WTC11 (cell line): Measurements from ENCODE around the gene NAPB. TPM values are rescaled to one million over a fixed set of nuclear protein-coding genes. Genes with fewer than 3 reads are reported as not detected.
A peak's percentile ranks its signal among the peaks of the same experiment; 100 is the strongest.

Experiments
- ATAC-seq: fragments of 200-7000 bp; cut with Tn5 transposase; 2 replicates; pipeline ENCODE4 v1.10.0; 2021; ENCODE audit warnings: mild to moderate bottlenecking, moderate library complexity
- CTCF ChIA-PET: fragments of 300-600 bp; sonication (Branson Sonifier 250); formaldehyde crosslinking; loops from one replicate; lab custom pipeline; 2021; ENCODE audit warnings: antibody characterized with exemption; lab: Charles Lee
- POLR2A ChIA-PET: fragments of 350-600 bp; sonication (Branson Sonifier 250); formaldehyde crosslinking; loops from one replicate; lab custom pipeline; 2021; ENCODE audit warnings: antibody characterized with exemption; lab: Charles Lee
- DNase-seq: peaks from one replicate; pipeline ENCODE4 v3.0.0; 2021; ENCODE audit warnings: low spot score
- H3K27ac Mint-ChIP-seq: 2 replicates; pipeline ENCODE4 v1.8.0; 2021; ENCODE audit warnings: mixed read lengths
- H3K27me3 Mint-ChIP-seq: 2 replicates; pipeline ENCODE4 v1.8.0; 2021; ENCODE audit warnings: low read depth, mild to moderate bottlenecking, moderate library complexity, mixed read lengths
- H3K36me3 Mint-ChIP-seq: 2 replicates; pipeline ENCODE4 v1.8.0; 2021; ENCODE audit warnings: mixed read lengths
- H3K4me1 Mint-ChIP-seq: 2 replicates; pipeline ENCODE4 v1.8.0; 2022; ENCODE audit warnings: mixed read lengths
- H3K4me3 Mint-ChIP-seq: 2 replicates; pipeline ENCODE4 v1.8.0; 2021; ENCODE audit warnings: mild to moderate bottlenecking, moderate library complexity, mixed read lengths
- H3K9me3 Mint-ChIP-seq: 2 replicates; pipeline ENCODE4 v1.8.0; 2021; ENCODE audit warnings: mixed read lengths
- AFF4 ChIP-seq: sonication (generic); formaldehyde crosslinking; IDR thresholded peaks from 2 replicates; pipeline ENCODE4 v1.8.1; 2023; ENCODE audit warnings: mild to moderate bottlenecking, missing genetic modification reagents, borderline replicate concordance
- ATF3 ChIP-seq: sonication (generic); formaldehyde crosslinking; conservative IDR thresholded peaks from 2 replicates; pipeline ENCODE4 v1.8.1; 2022; ENCODE audit warnings: mild to moderate bottlenecking, missing genetic modification reagents
- CDX4 ChIP-seq: fragments of 250-450 bp; sonication (Bioruptor Pico); IDR thresholded peaks from 2 replicates; pipeline ENCODE4 v1.9.0; 2021; ENCODE audit warnings: moderate library complexity, mild to moderate bottlenecking, inconsistent platforms, borderline replicate concordance
- CTCF ChIP-seq: fragments of 200-600 bp; IDR thresholded peaks from 2 replicates; pipeline ENCODE4 v1.8.0; 2022; ENCODE audit warnings: antibody characterized with exemption
- E2F1 ChIP-seq: sonication (generic); formaldehyde crosslinking; IDR thresholded peaks from 2 replicates; pipeline ENCODE4 v1.8.0; 2022; ENCODE audit warnings: mild to moderate bottlenecking, missing genetic modification reagents
- ETV6 ChIP-seq: sonication (generic); formaldehyde crosslinking; IDR thresholded peaks from 2 replicates; pipeline ENCODE4 v1.8.1; 2022; ENCODE audit warnings: mild to moderate bottlenecking, missing genetic modification reagents
- FOXK1 ChIP-seq: sonication (generic); formaldehyde crosslinking; IDR thresholded peaks from 2 replicates; pipeline ENCODE4 v1.8.0; 2022; ENCODE audit warnings: mild to moderate bottlenecking, moderate library complexity, missing genetic modification reagents
- GRHL2 ChIP-seq: fragments of 250-450 bp; sonication (Bioruptor Pico); IDR thresholded peaks from 2 replicates; pipeline ENCODE4 v1.8.0; 2022; ENCODE audit warnings: mild to moderate bottlenecking, moderate library complexity; ENCODE audit not compliant: insufficient replicate concordance, severe bottlenecking
- IRF1 ChIP-seq: sonication (generic); formaldehyde crosslinking; IDR thresholded peaks from 2 replicates; pipeline ENCODE4 v1.8.0; 2023; ENCODE audit warnings: missing genetic modification reagents
- IRF2 ChIP-seq: sonication (generic); formaldehyde crosslinking; IDR thresholded peaks from 2 replicates; pipeline ENCODE4 v1.8.0; 2022; ENCODE audit warnings: low read depth, missing genetic modification reagents, borderline replicate concordance
- JAZF1 ChIP-seq: fragments of 250-450 bp; sonication (Bioruptor Pico); IDR thresholded peaks from 2 replicates; pipeline ENCODE4 v1.9.0; 2021; ENCODE audit warnings: moderate library complexity, mild to moderate bottlenecking, inconsistent platforms
- MYBL2 ChIP-seq: sonication (generic); formaldehyde crosslinking; IDR thresholded peaks from 2 replicates; pipeline ENCODE4 v1.8.1; 2023; ENCODE audit warnings: mild to moderate bottlenecking, moderate library complexity, missing genetic modification reagents
- NFATC4 ChIP-seq: fragments of 250-450 bp; sonication (Bioruptor Pico); IDR thresholded peaks from 2 replicates; pipeline ENCODE4 v1.9.0; 2021; ENCODE audit warnings: mild to moderate bottlenecking
- ZBTB21 ChIP-seq: sonication (generic); formaldehyde crosslinking; IDR thresholded peaks from 2 replicates; pipeline ENCODE4 v1.8.1; 2023; ENCODE audit warnings: mild to moderate bottlenecking, missing genetic modification reagents, borderline replicate concordance
- ZMAT4 ChIP-seq: fragments of 250-450 bp; sonication (Bioruptor Pico); IDR thresholded peaks from 2 replicates; pipeline ENCODE4 v1.9.0; 2021; ENCODE audit warnings: mild to moderate bottlenecking
- ZNF317 ChIP-seq: sonication (generic); formaldehyde crosslinking; IDR thresholded peaks from 2 replicates; pipeline ENCODE4 v1.8.1; 2023; ENCODE audit warnings: low read depth, mild to moderate bottlenecking, moderate library complexity, missing genetic modification reagents, borderline replicate concordance
- ZNF671 ChIP-seq: fragments of 250-450 bp; sonication (Bioruptor Pico); IDR thresholded peaks from 2 replicates; pipeline ENCODE4 v1.8.0; 2021; ENCODE audit warnings: mild to moderate bottlenecking
- total RNA-seq: library from RNA; stranded (reverse); gene quantifications from 3 replicates; pipeline ENCODE4 v1.2.3, GENCODE V29; 2021

NAPB gene
- total RNA-seq, 1 experiment from 2014 or later, result 12.9 TPM

- H3K4me3 Mint-ChIP-seq, result no peak overlapping the region
- TF ChIP-seq CTCF, result no peak
- TF ChIP-seq ZNF671 (CRISPR knock-in tag), result no peak
- TF ChIP-seq ZBTB21 (CRISPR knock-in tag), result no peak
- TF ChIP-seq ETV6, result no peak
- no peaks in the 10 kb centered on the region for H3K27me3 Mint-ChIP-seq
- H3K27ac Mint-ChIP-seq, result peak overlapping the region; percentile 31; the same call in 1 of the 2 replicates
- peaks cover 6% of the 10 kb centered on the region for H3K36me3 Mint-ChIP-seq
- CTCF ChIA-PET, result interaction anchor here (1.3 kb wide), 1 partner anchor 75 kb away, joined by 3 read pairs; no protein-coding TSS in a partner anchor
- DNase-seq (no peak), ATAC-seq (no peak)
- H3K4me1 Mint-ChIP-seq, result peaks cover 21% of the 10 kb centered on the region
- POLR2A ChIA-PET, result no interaction called here
- H3K9me3 Mint-ChIP-seq, result no peaks in the 10 kb centered on the region
Observed at GRCh38 chr20:23415959-23416583, 5.2 kb downstream of the NAPB start.

GRCh38 chr20:23415555-23415954 lies 5.7 kb downstream of the NAPB start:
- DNase-seq (no peak), ATAC-seq (no peak)
- CTCF ChIA-PET, result interaction anchor here (1.3 kb wide), 1 partner anchor 75 kb away, joined by 3 read pairs; no protein-coding TSS in a partner anchor
- TF ChIP-seq ATF3 (CRISPR knock-in tag) (no peak), IRF2 (CRISPR knock-in tag) (no peak), ZMAT4 (CRISPR knock-in tag) (no peak), FOXK1 (CRISPR knock-in tag) (no peak), NFATC4 (CRISPR knock-in tag) (no peak), AFF4 (CRISPR knock-in tag) (no peak), ZNF317 (no peak), E2F1 (CRISPR knock-in tag) (no peak), GRHL2 (no peak), MYBL2 (CRISPR knock-in tag) (no peak), CDX4 (CRISPR knock-in tag) (no peak), IRF1 (CRISPR knock-in tag) (no peak), JAZF1 (CRISPR knock-in tag) (no peak)
- Mint-ChIP-seq H3K36me3 (peaks cover 6% of the 10 kb centered on the region), H3K27me3 (no peaks in the 10 kb centered on the region), H3K4me1 (peaks cover 21% of the 10 kb centered on the region), H3K27ac (no peak overlapping the region), H3K9me3 (no peaks in the 10 kb centered on the region), H3K4me3 (no peak overlapping the region)
- POLR2A ChIA-PET, result no interaction called here
